Stimulated activated CD4-positive, alpha-beta T cell treated with anti-CD3 and anti-CD28 coated beads, TNF-alpha, amount 100 ng/mL, for 4 hours (primary cell): ENCODE results near the gene POLD4.

ENCODE experiments used
- DNase-seq, 3 experiments: peaks; one replicate each; pipeline ENCODE4 v3.0.0-alpha.2; 2020; ENCODE audit warnings: low read depth in 3 of 3

The POLD4 gene

GRCh38 chr11:67302571-67303131, 50.7 kb downstream of the POLD4 start:
- DNase-seq: no peak

DNA sequence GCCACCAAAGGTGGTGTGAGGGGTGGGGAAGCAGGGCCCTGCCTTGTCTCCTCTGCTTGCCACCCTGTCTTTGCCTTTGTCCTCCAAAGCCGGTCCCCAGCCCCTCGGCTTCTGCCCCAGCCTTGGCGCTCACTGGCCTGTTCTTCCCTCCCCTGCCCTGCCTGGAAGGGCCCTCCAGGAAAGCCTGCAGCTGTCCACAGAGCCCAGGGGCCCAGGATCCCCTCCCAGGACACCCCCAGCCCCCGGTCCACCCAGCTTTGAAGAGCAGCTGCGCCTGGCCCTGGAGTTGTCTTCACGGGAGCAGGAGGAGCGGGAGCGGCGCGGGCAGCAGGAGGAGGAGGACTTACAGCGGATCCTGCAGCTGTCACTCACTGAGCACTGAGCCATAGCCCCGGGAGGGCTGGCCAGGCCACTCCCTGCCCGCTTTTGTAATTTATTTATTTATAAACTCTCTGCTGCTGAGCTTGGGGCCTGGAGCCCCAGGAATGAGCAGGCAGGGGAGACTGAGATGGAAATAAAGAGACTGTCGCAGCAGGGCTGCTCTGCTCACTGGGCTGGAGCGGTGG, 51.3 kb downstream of the POLD4 start:
- DNase-seq: no peak

DNA sequence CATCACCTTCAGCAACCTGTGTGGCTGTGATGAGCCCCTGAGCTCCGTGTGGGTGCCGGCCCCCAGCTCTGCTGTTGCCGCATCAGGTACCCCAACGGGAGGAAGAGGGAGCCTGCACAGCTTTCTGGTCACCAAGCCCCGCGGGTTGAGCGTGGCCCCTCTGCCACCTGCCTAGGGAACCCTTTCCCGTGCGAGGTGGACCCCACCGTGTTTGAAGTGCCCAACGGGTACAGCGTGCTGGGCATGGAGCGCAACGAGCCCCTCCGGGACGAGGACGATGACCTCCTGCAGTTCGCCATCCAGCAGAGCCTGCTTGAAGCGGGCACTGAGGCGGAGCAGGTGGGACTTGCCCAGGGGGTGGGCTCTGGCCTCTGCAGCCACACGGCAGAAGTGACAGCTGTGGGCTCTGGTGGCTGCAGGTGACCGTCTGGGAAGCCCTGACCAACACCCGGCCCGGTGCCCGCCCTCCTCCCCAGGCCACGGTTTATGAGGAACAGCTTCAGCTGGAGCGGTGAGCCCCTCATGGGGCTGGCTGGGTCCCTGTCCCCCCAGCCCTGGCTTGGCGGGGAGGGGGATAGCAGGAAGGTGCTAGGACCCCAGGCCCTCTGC, 51.9 kb downstream of the POLD4 start:
- no peak for DNase-seq
